Stimulated activated CD8-positive, alpha-beta memory T cell treated with anti-CD3 and anti-CD28 coated beads, Interleukin-2, amount 100 ng/mL, for 48 hours (primary cell): ENCODE measurements around the gene TEX51.

Source experiments
- DNase-seq, 2 donors: peaks; one replicate each; pipeline ENCODE4 v3.0.0-alpha.2; 2020; ENCODE audit warnings: low read depth in 2 of 2

Gene TEX51

DNA sequence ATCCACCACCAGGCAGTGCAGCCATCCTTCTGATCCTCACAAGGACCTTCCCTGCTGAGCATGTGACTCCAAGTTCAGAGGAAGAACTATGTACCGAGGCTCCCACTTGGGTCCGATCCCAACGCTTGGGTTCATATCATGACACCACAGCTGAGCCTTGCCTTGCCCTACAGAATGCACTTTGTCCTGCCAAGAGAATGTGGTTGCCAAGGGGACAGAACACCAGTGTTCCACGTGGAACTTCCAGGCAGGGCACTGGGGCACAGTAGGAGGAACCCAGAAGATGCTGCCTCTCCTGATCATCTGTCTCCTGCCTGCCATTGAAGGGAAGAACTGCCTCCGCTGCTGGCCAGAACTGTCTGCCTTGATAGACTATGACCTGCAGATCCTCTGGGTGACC, at the start of gene TEX51:
Gene TEX51, plus strand, starts transcription at position 255 of the 400 bp plus-strand sequence. Its CDS starts 29 bp downstream, at position 284.
- DNase-seq = no peak

DNA sequence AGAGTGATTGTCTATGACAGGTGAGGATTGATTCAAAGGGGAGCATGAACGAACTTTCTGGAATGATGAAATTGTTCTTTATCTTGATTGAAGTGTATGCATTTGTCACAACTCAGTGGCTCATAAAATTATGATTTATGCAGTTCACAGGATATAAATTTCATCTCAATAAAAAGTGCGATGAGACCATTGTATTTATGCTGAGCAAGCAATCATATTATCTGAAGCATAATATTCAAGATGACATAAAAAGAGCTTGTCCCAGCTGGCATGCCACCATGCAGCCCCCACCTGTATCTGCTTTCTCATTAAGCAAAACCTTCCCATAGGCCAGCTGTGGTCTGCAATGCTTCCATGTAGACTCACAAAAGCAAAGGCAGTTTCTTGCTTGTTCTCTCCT, 49.6 kb upstream of the TEX51 start:
- no peak for DNase-seq

DNA sequence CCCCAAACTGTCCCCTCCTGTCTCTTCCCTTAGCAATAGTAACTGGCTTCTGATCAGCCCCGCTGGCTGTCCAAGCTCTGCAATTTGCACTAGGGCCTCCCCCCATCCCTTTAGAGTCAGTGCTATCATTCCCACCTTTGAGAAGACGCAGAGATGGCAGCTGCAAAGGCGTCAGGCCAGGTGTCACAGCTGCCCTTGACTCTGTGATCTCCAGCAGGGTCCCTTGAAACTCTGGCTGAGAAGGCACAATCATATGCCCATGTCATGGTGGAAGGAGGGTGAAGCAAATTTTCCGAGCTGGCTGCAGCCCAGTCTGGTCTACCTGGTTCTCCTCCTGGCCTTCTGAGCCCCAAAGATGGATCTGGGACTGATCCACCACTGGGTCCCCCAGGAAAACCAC, 49.2 kb upstream of the TEX51 start:
- no peak for DNase-seq

DNA sequence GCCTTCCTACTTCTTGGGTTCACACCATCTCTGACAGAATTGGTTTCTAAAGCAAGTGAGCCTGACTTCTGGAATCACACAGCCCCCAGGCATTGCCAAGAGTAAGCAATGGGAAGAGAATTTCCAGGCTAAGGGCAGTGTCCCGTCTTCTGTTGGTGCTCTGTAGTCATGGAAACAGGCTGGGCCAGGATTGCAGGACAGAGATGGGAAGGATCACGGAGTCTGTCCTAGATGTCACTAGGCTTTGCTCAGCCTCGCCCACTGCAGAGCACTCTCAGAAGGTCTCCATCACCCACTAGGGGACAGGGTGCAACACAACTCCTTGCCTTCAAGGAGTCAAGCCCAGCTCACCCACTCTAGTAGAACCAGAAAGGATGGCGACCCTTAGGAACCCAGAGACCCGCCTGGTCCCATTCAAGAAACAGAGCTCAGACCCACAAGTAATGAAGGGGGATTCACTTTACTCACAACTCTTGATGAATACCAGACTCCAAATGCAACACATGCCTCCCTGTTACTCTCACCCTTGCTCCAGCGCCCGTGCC, 48.6 kb upstream of the TEX51 start:
- no peak for DNase-seq

DNA sequence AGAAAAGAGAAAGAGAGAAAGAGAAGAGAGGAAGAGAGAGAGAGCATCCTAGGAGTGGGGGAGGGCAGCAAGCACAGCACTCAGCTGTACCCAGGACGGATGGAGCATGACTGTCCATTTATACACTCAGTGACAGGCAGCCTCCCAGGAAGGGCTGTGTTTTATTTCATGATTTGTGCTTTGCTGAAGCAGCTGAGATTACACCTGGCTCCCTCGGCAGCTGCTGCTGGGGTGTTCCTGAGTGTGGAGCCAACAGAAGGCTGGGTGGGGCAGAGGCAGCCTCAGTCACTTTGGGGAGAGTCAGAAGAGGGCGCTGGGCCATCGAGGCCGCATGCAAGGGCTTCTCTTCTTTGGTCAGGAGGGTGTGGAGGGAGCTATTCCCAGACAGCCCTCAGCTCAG, 47.8 kb upstream of the TEX51 start:
- no peak for DNase-seq

DNA sequence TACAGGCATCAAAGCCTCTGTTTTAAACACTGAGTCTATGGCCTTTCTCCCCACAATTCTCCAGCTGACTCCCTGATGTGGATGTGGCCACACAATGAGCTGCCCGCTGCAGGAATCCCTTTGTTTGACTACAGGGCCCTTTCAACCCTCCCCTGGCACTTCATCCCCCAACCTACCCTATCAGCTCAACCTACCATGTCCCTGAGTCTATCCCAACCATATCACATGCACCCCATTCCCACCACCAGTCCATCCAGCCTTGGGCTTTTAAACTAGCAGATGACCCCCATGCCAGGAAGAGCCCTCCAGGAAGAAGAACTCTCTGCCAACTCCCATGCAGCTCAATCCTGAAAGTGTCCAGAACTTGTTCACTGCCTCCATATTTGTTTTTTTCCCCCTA, 46.9 kb upstream of the TEX51 start:
- DNase-seq = no peak

DNA sequence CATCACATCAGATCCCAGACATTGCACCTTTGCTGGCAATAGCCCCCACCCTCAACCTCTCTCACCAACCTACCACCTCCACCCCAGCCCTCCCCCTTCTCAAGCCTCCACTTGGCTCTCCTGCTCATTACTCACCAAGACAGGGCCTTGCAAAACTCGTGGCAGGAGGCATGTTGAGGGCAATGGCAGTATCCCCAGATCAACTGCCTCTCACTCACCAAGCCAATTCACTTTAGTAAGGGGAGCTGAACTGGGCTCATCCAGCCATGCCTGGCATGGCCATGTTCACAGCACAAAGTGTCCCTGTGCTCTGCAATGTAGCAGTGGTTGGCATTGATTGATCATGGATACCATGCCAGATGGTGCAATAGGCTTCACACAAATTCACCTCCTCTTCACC, 46.3 kb upstream of the TEX51 start:
- DNase-seq = no peak

DNA sequence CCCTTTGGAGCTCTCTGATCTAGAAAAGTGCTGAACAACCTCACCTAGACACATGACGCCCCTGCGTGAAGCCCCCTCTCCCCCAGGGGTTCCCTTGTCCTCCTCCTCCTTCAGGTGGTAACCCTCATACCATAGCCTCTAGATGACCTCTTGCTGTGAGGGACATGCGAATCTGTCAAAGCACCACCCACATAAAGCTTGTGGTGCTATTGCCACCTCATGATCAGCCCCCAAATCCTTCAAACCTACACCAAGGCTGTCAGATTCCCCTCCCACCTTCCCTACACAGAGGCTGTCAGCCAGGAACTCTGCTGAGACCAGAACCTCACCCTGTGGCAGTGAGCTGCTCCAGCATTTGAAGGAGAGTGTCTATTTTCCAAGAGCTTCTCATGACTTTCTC, 43.1 kb upstream of the TEX51 start:
- no peak for DNase-seq

DNA sequence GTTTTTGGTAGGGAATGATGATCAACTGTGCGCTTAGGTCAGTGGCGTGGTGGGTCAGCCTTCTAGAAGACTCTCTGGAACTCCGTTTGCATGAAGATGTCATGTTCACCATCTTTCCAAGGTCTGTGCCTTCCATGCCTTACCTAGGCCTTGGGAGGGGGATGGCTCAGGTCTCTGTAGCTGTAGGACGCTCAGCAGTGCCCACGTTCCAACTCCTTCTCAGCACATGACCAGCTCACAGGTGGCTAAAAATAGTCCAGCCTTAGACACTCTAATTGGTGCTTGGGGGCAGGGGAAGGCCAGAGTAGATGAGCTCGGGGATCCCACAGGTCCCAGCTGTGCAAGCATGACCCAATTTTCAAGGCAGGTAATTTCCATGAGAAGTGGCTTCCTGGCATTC, 42.3 kb upstream of the TEX51 start:
- DNase-seq = no peak

DNA sequence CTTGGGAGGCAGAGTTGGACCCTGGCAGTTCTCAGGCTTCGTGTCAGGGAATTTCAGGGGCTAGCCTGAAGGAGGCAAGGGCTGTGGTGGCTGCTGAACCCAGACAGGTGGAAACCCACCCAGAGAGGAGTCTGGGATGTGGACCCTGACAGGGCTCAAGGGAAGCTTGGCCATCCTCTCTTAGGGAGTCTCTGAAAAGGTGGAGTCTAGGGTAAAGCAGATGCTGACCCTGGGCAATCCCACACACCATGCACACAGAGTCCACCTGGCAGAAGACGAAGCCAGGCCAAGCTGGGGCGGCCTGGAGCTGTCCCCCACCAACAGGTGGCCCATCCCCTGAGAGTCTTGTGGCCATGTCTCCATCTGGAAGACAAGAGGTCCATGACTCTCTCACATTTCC, 41.2 kb upstream of the TEX51 start:
- DNase-seq = no peak

DNA sequence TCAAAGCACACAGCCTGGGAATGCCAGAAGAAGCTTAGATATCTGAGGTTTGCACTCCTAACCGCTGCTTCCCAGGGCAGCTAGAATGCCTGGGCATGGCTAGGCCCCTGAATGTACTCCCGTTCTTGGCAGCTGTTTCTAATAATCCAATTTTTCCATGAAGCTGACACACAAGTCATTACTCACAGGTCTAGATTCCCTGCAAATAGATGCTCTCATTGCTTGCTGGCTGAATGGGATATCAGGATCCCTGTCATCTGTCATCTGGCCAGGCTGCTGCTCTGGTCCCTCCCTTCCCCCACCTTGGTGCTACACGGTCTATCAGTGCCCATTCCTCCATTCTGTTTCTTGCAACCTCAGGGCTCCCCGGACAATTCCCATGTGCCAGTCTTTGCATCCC, 40.7 kb upstream of the TEX51 start:
- no peak for DNase-seq

DNA sequence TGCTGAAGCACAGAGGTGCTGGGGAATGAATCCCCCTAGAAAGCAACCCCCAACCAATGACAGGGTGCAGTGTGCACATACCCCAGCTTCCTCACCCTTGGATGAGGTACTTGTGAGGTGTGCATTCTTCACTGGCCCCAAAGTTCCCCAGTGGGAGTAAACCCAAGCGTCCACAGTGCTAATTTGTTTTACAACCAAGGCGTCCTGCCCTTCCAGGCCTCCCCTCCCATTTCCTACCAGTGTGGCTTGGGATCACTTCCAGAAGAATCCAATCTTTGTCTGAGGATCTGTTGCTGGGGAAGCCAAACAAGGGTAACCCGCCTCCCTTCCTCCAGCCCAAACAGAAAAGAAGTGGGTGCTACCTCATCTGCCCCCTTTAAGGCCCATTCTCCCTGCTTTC, 40.3 kb upstream of the TEX51 start:
- no peak for DNase-seq

DNA sequence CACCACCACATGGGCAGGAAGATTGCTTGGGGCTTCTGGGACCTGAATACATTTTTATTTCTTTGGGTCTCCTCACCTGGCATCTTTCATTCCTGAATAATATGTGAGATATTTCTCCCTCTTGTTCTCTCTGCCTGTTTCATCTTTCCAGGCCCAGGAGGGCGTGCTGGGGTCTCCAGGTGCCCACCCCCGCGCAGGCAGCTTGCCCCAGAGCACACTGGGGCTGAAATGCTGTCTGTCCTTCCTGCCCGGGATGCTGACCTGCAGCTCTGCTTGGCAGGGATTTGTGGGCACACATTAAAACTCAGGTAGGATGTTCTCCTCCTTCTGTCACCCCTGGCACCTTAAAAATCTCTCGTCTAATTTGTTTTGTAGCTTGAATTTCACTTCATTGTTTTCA, 39.7 kb upstream of the TEX51 start:
- DNase-seq = no peak

DNA sequence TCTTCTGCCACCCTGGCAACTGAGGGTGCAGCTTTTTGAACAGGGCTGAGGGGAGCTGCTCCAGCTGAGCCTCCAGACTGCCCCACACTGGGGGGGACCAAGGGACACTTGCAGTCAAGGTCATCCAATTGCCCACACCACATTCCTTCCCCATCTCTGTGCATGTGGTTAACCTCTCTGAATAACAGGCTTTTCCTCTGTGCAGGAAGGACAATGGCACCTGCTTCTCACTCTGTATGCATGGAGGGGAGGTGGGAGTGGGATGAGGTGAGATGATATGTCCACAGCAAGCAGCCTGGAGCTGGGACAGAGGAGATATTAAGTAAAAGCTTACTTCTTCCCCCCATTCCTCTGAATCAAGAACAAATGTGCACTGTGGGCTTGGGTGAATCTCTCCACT, 39.1 kb upstream of the TEX51 start:
- no peak for DNase-seq

DNA sequence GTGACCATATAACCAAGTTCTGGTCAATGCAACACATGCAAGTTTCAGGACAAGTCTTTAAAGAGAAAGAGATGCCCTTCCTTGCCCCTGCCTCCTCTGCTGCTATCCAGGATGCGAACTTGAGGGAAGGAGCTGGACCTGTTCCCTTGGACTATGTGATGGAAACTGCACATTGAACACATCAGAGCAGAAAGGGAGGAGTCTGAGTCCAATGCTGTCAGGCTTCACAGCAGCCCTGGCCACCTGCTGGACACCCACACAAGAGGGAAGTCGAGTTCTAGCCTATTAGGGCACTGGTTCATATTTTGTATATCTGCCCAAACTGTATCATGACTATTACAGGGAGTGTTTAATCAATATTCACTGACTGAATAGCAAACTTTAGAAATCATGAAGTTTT, 38.3 kb upstream of the TEX51 start:
- DNase-seq = no peak

DNA sequence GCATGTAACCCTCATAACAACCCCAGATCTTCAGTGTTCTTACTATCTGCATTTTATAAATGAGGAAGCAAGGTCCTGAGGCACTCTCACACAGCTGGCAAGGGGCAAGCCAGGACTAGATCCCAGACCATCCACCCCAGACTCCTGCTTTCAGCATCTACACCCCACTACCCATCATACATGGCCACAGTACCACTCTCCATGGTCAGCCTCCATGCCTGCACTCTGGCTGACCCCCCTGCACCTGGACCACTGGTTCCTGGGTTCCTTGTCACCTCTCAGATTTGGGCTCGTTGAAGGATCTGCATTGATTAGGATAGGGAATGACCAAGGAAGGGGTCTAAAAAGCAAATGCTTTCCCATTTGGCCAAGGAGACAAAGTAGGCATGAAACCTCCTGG, 36.0 kb upstream of the TEX51 start:
- no peak for DNase-seq

DNA sequence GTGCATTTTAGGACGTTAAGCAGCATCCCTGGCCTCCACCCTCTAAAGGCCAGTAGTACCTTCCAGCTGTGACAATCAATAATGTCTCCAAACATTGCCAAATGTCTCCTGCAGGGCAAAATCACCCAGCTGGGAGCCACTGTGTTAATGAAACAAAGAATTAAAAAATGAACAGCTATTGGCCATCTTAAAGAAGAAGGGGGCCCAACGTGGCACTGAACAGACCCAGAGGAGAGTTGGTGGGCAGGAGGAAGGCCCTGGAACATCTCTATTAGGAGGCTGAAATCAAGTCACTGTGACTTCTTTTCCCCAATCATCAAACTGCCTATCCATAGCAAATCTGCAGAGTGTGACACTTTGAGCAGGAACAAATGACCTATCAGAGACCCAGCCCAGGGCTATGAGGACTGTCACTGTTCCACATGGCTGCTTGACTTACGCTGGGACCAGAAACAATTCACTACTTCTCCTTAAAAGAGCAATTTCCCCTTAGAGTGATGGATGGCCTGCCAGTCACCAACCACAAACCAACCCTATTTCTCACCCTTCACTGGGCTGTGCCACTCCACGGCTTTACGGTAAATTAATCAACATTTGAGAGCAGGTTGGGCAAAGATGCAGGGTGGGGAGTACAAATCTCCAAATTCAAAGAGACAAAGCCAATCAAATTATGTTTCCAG, 35.2 kb upstream of the TEX51 start:
- no peak for DNase-seq

DNA sequence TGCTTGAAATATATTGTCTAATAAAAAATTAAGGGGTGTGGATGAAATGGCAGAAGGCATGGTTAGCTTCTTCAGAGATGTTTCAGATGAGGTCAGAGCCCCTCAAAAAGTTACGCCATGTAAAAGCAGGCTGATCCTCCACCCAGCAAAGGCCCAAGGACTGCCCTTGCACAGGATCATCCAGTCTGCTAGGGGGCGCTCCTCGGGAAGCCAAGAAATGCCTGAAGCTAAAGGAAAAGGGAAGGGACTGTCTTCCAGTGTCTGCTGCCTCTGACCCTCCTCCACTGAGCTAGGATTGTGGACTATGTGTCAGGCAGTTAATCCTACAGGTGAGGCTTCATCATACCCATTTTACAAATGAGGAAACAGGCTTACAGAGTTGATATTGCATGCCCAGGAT, 33.8 kb upstream of the TEX51 start:
- no peak for DNase-seq

DNA sequence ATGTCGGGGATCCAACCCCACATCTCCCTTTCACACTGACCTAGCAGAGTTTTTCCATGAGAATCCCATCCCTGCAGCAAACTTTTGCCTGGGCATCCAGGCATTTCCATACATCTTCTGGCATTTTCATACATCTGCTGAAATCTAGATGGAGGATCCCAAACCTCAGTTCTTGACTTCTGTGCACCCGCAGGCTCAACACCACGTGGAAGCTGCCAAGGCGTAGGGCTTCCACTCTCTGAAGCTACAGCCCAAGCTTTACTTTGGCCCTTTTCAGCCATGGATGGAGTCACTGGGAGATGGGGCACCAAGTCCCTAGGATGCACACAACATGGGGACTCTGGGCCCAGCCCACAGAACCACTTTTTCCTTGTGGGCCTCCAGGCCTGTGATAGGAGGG, 32.2 kb upstream of the TEX51 start:
- DNase-seq = no peak

DNA sequence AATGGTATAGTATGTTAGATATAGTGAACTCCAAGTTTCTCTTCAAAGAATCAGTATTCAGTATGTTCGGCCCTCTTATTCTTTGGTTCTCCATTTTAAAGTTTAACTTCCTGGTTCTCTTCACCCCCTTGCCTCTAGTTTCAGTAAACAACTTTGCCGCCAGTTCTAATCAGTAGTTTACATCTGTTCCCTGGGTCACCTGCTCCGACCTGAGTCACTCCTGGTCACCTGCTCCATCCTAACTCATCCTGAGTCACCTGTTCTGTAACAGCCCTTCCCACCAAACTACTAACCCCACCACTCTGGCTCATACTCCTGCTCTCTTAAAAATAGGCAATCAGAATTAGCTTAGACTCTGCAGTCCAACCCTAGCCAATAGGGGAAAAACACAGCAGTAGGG, 23.7 kb upstream of the TEX51 start:
- no peak for DNase-seq

DNA sequence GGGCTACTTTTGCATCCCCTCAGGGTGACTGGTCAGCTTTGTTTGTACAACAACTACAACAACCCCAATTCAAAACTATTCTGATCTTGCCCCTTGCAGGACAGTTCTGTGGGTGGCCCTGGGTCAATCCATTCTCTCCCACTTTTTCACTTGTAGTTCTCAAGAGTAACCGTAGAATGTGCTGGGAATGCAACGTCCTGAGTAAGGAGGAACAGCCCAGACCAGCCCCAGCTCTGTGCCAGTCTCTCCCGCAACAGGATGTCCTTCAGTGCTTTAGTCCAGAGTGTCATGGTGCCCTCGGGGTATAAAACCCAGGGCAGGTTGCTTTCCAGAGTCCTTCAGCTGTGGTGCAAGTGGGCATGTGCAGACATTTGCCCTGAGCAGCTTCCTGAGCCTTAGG, 22.1 kb upstream of the TEX51 start:
- DNase-seq = no peak

DNA sequence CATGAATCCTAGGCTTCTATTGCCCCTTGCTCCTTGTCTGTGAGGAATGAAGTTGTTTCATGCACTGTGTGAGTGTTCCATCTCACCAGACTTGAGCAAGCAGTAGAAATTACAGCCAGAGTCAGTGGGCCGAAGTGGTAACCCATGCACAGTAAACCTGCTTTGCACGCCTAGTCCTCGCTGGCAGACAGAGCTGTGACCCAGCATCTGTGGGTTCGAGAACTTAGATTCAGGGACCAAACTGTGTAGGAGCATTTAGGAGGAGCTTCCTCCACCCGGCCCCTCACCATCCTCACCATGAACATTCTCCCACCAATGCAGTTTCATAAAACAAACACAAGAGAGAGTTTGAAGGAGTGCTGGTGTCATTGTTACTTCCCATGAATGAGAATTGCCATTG, 21.6 kb upstream of the TEX51 start:
- DNase-seq = no peak

DNA sequence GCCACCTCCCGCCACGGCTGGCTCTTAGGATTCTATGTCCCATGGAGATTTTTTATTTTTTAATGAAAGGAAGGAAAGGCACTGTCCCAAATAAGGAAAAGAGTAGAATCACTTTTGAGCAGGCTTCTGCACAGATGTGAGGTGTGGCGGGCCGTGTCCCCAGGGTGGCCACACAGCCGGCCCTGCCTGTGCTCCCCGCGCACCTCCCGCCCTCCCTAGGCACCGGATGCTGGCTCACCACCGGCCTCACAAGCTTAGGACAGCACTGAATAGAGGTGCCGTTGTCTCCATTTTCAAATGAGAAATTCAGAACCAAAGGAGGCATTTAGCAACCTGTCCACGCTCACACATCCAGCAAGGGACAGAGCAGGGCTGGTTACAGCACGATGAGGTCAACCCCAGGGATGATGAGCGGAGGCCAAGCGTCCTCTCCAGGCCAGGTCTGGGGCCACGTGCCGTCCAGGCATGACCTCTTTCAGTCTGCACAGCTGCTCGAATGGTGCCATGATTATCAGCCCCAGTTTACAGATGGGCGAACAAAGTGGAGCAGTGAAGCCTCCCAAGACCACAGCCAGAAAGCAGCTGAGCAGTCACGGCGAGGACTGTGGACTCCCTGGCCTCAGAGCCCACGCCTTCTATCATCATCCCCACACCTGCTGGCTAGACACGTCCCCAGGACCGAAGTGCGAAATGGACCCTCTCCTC, 20.7 kb upstream of the TEX51 start:
- DNase-seq = no peak

DNA sequence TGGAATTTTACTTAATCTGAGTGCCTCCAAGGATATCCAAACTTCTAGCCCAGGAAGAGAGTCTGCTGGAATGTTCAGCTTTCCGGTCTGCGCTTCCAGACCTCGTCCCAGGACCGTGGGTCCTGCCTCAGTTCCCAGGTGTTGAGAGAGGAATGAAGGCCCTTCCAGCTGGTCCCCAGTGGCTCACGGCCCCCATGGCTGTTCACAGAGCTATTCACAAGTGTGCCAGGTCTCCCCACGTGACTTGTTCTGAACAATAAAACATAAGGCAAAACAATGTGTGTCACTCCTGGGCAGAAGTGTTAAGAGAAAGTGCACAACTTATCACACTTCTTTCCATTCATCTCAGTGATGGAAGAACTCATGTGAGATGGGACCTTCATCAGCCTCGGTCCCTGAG, 20.1 kb upstream of the TEX51 start:
- DNase-seq = no peak
